ENCODE measurements around the gene DIS3.

DNA sequence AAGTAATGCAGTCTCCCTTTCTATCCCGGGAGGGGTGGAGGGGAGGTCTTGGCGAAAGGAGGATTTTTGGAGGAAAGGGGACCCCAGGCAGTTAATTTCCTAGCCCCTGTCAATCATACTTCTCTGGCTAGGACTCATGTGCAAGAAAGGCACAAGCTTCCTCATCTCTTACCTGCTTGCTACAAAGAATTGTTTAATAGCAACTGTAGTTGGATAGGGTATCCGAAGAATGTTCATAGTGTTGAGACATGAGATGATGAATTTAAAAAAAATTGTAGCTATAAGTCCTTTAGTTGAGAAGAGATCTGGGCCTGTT, 53.5 kb downstream of the DIS3 start:
- TF ChIP-seq, protein P1, sequence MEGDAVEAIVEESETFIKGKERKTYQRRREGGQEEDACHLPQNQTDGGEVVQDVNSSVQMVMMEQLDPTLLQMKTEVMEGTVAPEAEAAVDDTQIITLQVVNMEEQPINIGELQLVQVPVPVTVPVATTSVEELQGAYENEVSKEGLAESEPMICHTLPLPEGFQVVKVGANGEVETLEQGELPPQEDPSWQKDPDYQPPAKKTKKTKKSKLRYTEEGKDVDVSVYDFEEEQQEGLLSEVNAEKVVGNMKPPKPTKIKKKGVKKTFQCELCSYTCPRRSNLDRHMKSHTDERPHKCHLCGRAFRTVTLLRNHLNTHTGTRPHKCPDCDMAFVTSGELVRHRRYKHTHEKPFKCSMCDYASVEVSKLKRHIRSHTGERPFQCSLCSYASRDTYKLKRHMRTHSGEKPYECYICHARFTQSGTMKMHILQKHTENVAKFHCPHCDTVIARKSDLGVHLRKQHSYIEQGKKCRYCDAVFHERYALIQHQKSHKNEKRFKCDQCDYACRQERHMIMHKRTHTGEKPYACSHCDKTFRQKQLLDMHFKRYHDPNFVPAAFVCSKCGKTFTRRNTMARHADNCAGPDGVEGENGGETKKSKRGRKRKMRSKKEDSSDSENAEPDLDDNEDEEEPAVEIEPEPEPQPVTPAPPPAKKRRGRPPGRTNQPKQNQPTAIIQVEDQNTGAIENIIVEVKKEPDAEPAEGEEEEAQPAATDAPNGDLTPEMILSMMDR (IDR thresholded peaks at IDR 0.05; ENCODE audit: insufficient read depth, low read length, poor library complexity, severe bottlenecking), result no peak
- TF ChIP-seq EZH2phosphoT487 (conservative IDR thresholded peaks at IDR 0.05; ENCODE audit: low read length), result no peak
